Upper lobe of left lung (tissue), 6 donors: ENCODE measurements around the gene CCNI. TPM values are rescaled to one million over a fixed set of nuclear protein-coding genes. Genes with fewer than 3 reads are reported as not detected.

Experiments used
- ATAC-seq, 2 donors: fragments of 200-7000 bp; cut with Tn5 transposase; one replicate each; pipeline ENCODE4 v1.9.1; 2022; ENCODE audit warnings: mild to moderate bottlenecking in 2 of 2, moderate library complexity in 2 of 2; ENCODE audit not compliant: low FRiP score in 2 of 2
- DNase-seq, 2 donors: peaks; one replicate each; pipeline ENCODE4 v3.0.0-alpha.2; 2019 to 2020
- H3K27ac ChIP-seq, 4 donors: fragments of 200-600 bp; sonication (generic); one replicate each; pipeline ENCODE4 v1.5.1; 2016 to 2019
- H3K27me3 ChIP-seq, 4 donors: fragments of 200-600 bp; sonication (generic); one replicate each; pipeline ENCODE4 v1.5.1; 2017 to 2019
- H3K36me3 ChIP-seq, 4 donors: fragments of 200-600 bp; sonication (generic); one replicate each; pipeline ENCODE4 v1.5.1; 2016 to 2019
- H3K4me1 ChIP-seq, 4 donors: fragments of 200-600 bp; sonication (generic); one replicate each; pipeline ENCODE4 v1.5.1; 2018 to 2019
- H3K4me3 ChIP-seq, 4 donors: fragments of 200-600 bp; sonication (generic); one replicate each; pipeline ENCODE4 v1.5.1; 2017 to 2019; ENCODE audit warnings: mild to moderate bottlenecking in 2 of 4, moderate library complexity in 1 of 4
- H3K9me3 ChIP-seq, 4 donors: fragments of 200-600 bp; sonication (generic); one replicate each; pipeline ENCODE4 v1.5.1; 2018 to 2019
- EP300 ChIP-seq, 4 donors: sonication (generic); formaldehyde crosslinking; IDR thresholded peaks; one replicate each; pipeline ENCODE4 v1.5.1; 2017; ENCODE audit warnings: antibody characterized with exemption in 4 of 4, control low read depth in 2 of 4
- POLR2A ChIP-seq, 4 donors: fragments of 450-650 bp; IDR thresholded peaks; one replicate each; pipeline ENCODE4 v1.5.1; 2016 to 2017; ENCODE audit warnings: antibody characterized with exemption in 4 of 4, mild to moderate bottlenecking in 2 of 4
- POLR2AphosphoS5 ChIP-seq, 2 donors: sonication (generic); formaldehyde crosslinking; IDR thresholded peaks; one replicate each; pipeline ENCODE4 v1.5.1; 2017; ENCODE audit warnings: antibody characterized with exemption in 2 of 2
- WGBS, 2 donors: methylation state at CpG; one replicate each; pipeline ENCODE4 v1.1.5; 2017 to 2018; 5-methylcytosine and 5-hydroxymethylcytosine counted together
- total RNA-seq, 6 donors: library from RNA; depleted of rRNA in 4 of 6; stranded (reverse); fragments of >200 nt in 4 of 6; gene quantifications; one replicate each; pipeline versions ENCODE4 v1.1.0 to v1.2.1, GENCODE V29; 2016 to 2021
- TF ChIP-seq, protein P1 (sequence below), 6 experiments: fragments of 450-650 bp in 4 of 6; fragments of 200-600 bp in 2 of 6; sonication (generic) in 2 of 6; IDR thresholded peaks; one replicate each; pipeline ENCODE4 v1.5.1; 2016 to 2019; ENCODE audit warnings: antibody characterized with exemption in 6 of 6
- donor health status: DM: no; HTN: no; CAD: no; lungs with moderate emphysema.
- donor health status: DM: no; HTN: yes; CAD: no; lungs with severe emphysema.

Gene CCNI
- total RNA-seq, 6 donors from 2014 or later = 132 to 305 (median 216) TPM

DNA sequence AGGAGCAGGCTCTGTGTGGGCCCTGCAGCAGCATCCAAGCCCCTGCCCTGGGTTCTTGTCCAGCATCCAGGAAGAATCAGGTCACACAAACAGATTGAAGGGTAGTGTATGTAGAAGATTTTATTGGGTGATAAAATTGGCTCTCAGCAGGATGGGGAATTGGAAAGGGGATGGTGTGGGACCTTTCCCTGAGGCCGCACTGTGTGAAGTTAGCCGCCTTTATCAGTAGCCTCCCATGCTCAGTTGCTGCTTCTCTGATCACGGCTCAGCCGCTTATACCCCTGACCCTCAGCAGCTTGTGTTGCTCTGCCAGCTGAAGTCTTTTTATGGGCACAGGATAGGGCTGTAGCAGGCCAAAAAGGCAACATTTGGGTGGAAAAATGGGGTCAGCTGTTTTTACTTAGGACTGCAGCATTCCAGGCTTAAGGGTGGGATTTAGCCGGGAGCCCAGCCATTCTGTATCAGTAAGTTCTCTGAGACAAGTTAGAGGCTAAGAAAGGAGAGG lies 46.0 kb upstream of the CCNI start:
- TF ChIP-seq, protein P1, sequence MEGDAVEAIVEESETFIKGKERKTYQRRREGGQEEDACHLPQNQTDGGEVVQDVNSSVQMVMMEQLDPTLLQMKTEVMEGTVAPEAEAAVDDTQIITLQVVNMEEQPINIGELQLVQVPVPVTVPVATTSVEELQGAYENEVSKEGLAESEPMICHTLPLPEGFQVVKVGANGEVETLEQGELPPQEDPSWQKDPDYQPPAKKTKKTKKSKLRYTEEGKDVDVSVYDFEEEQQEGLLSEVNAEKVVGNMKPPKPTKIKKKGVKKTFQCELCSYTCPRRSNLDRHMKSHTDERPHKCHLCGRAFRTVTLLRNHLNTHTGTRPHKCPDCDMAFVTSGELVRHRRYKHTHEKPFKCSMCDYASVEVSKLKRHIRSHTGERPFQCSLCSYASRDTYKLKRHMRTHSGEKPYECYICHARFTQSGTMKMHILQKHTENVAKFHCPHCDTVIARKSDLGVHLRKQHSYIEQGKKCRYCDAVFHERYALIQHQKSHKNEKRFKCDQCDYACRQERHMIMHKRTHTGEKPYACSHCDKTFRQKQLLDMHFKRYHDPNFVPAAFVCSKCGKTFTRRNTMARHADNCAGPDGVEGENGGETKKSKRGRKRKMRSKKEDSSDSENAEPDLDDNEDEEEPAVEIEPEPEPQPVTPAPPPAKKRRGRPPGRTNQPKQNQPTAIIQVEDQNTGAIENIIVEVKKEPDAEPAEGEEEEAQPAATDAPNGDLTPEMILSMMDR (IDR thresholded peaks at IDR 0.05) = no peak
- TF ChIP-seq EP300 (IDR thresholded peaks at IDR 0.05) (no peak), POLR2AphosphoS5 (IDR thresholded peaks at IDR 0.05) (no peak), POLR2A (IDR thresholded peaks at IDR 0.05) (no peak)
- Histone ChIP-seq H3K4me3 (no peak overlapping the region), H3K27me3 (no peaks in the 10 kb centered on the region), H3K4me1 (peaks cover 0 to 6% (median 0%) of the 10 kb centered on the region in 4 donors), H3K27ac (no peak overlapping the region), H3K9me3 (no peaks in the 10 kb centered on the region), H3K36me3 (no peaks in the 10 kb centered on the region)
- ATAC-seq (no peak), DNase-seq (no peak)
- WGBS, 2 donors = 70 to 95% methylated on average over 5 of the region's 5 CpGs

DNA sequence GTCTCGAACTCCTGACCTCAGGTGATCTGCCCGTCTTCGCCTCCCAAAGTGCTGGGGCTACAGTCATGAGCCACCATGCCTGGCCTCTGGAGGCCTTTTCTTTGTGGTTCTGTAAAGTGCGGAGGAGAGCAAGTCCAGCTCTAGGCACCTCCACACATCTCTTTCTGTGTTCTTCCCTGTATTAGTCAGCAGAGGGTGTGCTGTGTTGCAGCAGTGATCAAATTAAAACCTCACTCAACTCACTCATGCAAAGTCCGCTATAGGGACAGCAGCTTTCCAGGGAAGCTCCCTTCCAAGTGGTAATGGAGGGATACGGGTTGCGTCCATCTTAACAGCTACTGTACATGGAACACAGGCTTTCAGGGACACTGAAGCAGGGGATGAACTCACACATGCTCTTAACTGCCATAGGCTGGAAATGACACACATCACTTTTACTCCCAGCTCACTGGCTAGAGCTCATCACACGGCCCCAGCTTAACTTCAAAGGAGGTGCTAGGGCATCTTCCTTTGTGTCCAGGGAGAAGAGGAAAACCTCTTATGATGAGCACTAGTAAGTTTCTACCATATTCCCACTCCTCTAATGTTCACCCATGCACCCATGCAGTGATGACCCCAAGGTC lies 45.2 kb upstream of the CCNI start:
- TF ChIP-seq POLR2A (IDR thresholded peaks at IDR 0.05) (no peak), POLR2AphosphoS5 (IDR thresholded peaks at IDR 0.05) (no peak), EP300 (IDR thresholded peaks at IDR 0.05) (no peak)
- TF ChIP-seq, protein P1 (IDR thresholded peaks at IDR 0.05) = no peak
- H3K4me3 ChIP-seq = no peak overlapping the region
- H3K27me3 ChIP-seq = no peaks in the 10 kb centered on the region
- peaks cover 0 to 6% (median 0%) of the 10 kb centered on the region in 4 donors for H3K4me1 ChIP-seq
- H3K27ac ChIP-seq = no peak overlapping the region
- no peaks in the 10 kb centered on the region for H3K9me3 ChIP-seq
- 92% methylated on average over 8 of the region's 8 CpGs for whole genome bisulfite sequencing, 2 donors
- DNase-seq (no peak), ATAC-seq (no peak)
- H3K36me3 ChIP-seq = no peaks in the 10 kb centered on the region

DNA sequence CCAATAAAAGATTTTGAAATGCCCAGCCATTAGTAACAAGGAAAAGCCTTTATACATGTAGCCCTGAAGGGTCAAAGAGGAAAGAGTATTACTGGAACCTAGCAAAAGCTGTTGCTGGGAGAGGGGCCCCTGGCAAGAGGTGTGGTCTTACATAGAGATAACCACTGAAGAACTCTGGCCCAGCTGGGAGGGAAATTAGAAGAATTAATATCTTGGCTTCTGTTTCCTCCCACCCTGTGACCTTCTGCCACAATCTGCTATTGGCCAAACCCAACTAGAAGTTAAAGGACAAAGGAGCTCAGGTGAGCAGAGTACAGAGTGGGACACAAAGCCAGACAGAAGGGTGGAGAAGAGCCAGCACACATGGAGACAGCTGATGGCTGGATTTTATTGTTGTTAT lies 41.9 kb upstream of the CCNI start:
- H3K4me1 ChIP-seq = no peaks in the 10 kb centered on the region
- DNase-seq (no peak), ATAC-seq (no peak)
- no peaks in the 10 kb centered on the region for H3K9me3 ChIP-seq
- H3K36me3 ChIP-seq = no peaks in the 10 kb centered on the region
- no peak for TF ChIP-seq EP300 (IDR thresholded peaks at IDR 0.05)
- TF ChIP-seq POLR2A (IDR thresholded peaks at IDR 0.05) = no peak
- TF ChIP-seq, protein P1 (IDR thresholded peaks at IDR 0.05) = no peak
- no peak for TF ChIP-seq POLR2AphosphoS5 (IDR thresholded peaks at IDR 0.05)
- H3K4me3 ChIP-seq = no peak overlapping the region
- H3K27ac ChIP-seq = no peak overlapping the region
- no peaks in the 10 kb centered on the region for H3K27me3 ChIP-seq

DNA sequence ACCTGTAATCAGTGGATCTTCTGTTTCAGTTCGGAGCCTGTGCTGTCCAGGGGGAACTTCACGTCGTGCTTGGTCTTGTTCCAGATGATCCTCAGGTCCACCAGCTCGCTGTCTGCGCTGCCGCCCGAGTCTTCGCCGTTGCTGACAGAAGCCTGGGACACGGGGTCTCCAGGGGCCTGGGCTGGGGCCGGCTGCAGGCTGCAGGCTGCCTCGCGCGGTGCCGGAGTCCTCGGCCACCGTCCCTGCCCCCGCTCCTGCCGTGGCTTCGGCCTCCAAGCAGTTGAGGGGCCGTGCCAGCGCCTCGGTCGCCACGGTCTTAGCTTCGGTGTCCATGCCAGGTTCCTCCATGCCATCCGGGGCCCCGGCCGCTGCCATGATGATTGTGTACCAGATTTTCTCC lies 37.3 kb upstream of the CCNI start:
- no peak overlapping the region for H3K4me3 ChIP-seq
- no peak overlapping the region for H3K27ac ChIP-seq
- no peaks in the 10 kb centered on the region for H3K27me3 ChIP-seq
- WGBS, 2 donors = 94 to 95% methylated on average over 20 to 29 of the region's 29 CpGs
- H3K9me3 ChIP-seq = no peaks in the 10 kb centered on the region
- DNase-seq = peak in 1 of 2 donors; percentile 80
- no peaks in the 10 kb centered on the region for H3K36me3 ChIP-seq
- peak in 1 of 2 donors; percentile 11 for ATAC-seq
- no peaks in the 10 kb centered on the region for H3K4me1 ChIP-seq
- TF ChIP-seq, protein P1 (IDR thresholded peaks at IDR 0.05) = no peak
- TF ChIP-seq EP300 (IDR thresholded peaks at IDR 0.05) (no peak), POLR2A (IDR thresholded peaks at IDR 0.05) (no peak), POLR2AphosphoS5 (IDR thresholded peaks at IDR 0.05) (no peak)

DNA sequence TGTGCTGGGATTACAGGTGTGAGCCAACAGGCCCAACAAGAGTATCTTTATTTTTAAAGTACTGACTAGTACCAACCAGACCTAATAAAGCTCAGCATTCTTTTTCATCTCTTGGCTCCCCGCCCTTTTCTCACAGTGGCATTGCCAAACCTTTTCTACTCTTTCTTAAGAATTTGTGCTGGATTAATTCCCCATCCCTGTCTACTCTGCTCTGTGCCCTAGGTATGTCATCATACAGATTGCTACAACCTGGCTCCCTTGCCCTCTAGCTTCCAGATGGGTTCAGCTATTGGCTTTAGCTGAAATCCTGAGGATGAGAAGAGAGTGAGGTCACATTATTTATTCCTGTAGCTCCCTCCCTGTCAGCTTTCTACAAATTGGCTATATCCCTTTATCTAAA lies 34.9 kb upstream of the CCNI start:
- ATAC-seq (no peak), DNase-seq (no peak)
- Histone ChIP-seq H3K9me3 (no peaks in the 10 kb centered on the region), H3K27me3 (no peaks in the 10 kb centered on the region), H3K4me3 (no peak overlapping the region), H3K36me3 (no peaks in the 10 kb centered on the region), H3K4me1 (no peaks in the 10 kb centered on the region), H3K27ac (no peak overlapping the region)
- no peak for TF ChIP-seq POLR2AphosphoS5 (IDR thresholded peaks at IDR 0.05)
- no peak for TF ChIP-seq EP300 (IDR thresholded peaks at IDR 0.05)
- TF ChIP-seq, protein P1 (IDR thresholded peaks at IDR 0.05) = no peak
- no peak for TF ChIP-seq POLR2A (IDR thresholded peaks at IDR 0.05)
- 95 to 100% methylated on average over 1 of the region's 1 CpG for WGBS, 2 donors
